Rectal smooth muscle tissue (tissue), 1 donor: ENCODE data around the gene SOX12.

Experiments used
- H3K27ac ChIP-seq: one replicate; pipeline ENCODE4 v1.7.0; 2013; ENCODE audit warnings: low read depth, low read length, inconsistent platforms
- H3K27me3 ChIP-seq: one replicate; pipeline ENCODE4 v1.7.0; 2013; ENCODE audit warnings: low read length; ENCODE audit not compliant: control insufficient read depth, insufficient read depth
- H3K36me3 ChIP-seq: one replicate; pipeline ENCODE4 v1.7.0; 2013; ENCODE audit warnings: low read length; ENCODE audit not compliant: control insufficient read depth, insufficient read depth
- H3K4me1 ChIP-seq: one replicate; pipeline ENCODE4 v1.7.0; 2013; ENCODE audit warnings: low read length; ENCODE audit not compliant: control insufficient read depth, insufficient read depth
- H3K4me3 ChIP-seq: one replicate; pipeline ENCODE4 v1.7.0; 2013; ENCODE audit warnings: low read length
- H3K9ac ChIP-seq: one replicate; pipeline ENCODE4 v1.7.0; 2013; ENCODE audit warnings: low read length

SOX12 gene

GRCh38 chr20:309841-310644 is 15.3 kb upstream of the SOX12 start:
- Histone ChIP-seq H3K27me3 (no peaks in the 10 kb centered on the region), H3K4me1 (peaks cover 10% of the 10 kb centered on the region), H3K9ac (no peak overlapping the region), H3K4me3 (peak overlapping the region; percentile 55), H3K27ac (peak overlapping the region; percentile 74), H3K36me3 (no peaks in the 10 kb centered on the region)

DNA sequence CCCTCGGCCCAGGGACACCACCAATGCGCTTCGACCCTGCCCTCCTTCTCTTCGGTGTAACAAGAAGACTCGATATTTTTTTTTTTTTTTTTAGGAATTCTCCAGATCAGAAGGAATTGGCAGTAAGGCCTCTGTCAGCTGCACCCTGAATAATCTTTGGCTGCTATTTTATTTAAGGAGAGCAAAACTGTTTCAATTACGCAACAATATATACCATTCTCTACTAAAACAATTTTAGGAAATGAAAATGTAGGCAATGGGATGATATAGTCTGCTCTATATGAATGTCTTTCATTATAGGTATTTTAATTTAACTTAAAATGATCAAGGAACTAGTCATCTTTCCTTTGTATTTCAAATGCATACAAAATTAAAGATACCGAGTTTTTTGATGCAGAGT is 14.7 kb upstream of the SOX12 start:
- Histone ChIP-seq H3K36me3 (no peaks in the 10 kb centered on the region), H3K27ac (peak overlapping the region; percentile 7), H3K4me1 (peaks cover 10% of the 10 kb centered on the region), H3K27me3 (no peaks in the 10 kb centered on the region), H3K9ac (no peak overlapping the region), H3K4me3 (peak overlapping the region; percentile 41)

GRCh38 chr20:311609-312008 is 13.7 kb upstream of the SOX12 start:
- H3K9ac ChIP-seq = no peak overlapping the region
- no peak overlapping the region for H3K27ac ChIP-seq
- no peaks in the 10 kb centered on the region for H3K27me3 ChIP-seq
- H3K36me3 ChIP-seq = no peaks in the 10 kb centered on the region
- H3K4me3 ChIP-seq = no peak overlapping the region
- H3K4me1 ChIP-seq = peaks cover 10% of the 10 kb centered on the region

DNA sequence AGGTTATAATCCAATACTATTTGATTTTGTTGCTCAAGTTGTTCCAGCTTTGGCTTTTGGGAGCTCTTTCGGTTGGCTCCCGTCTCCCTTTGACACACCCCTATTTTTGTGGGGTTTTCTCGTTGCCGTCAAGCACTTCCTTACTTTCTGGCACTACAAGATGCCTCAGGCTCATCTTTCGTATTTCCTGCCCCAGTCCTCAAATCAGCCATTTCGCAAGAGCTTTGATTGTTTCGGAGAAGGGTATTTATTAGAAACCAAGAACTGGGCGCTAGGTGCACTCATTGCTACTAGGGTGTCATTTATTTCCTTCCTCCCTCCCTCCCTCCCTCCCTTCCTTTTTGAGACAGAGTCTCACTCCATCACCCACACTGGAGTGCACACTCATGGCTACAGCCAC is 13.3 kb upstream of the SOX12 start:
- H3K9ac ChIP-seq = no peak overlapping the region
- H3K36me3 ChIP-seq = no peaks in the 10 kb centered on the region
- no peaks in the 10 kb centered on the region for H3K27me3 ChIP-seq
- no peak overlapping the region for H3K27ac ChIP-seq
- H3K4me3 ChIP-seq = no peak overlapping the region
- peaks cover 10% of the 10 kb centered on the region for H3K4me1 ChIP-seq

GRCh38 chr20:312866-313265 is 12.5 kb upstream of the SOX12 start:
- no peaks in the 10 kb centered on the region for H3K27me3 ChIP-seq
- H3K9ac ChIP-seq = no peak overlapping the region
- no peak overlapping the region for H3K27ac ChIP-seq
- no peak overlapping the region for H3K4me3 ChIP-seq
- H3K36me3 ChIP-seq = no peaks in the 10 kb centered on the region
- H3K4me1 ChIP-seq = peaks cover 10% of the 10 kb centered on the region

DNA sequence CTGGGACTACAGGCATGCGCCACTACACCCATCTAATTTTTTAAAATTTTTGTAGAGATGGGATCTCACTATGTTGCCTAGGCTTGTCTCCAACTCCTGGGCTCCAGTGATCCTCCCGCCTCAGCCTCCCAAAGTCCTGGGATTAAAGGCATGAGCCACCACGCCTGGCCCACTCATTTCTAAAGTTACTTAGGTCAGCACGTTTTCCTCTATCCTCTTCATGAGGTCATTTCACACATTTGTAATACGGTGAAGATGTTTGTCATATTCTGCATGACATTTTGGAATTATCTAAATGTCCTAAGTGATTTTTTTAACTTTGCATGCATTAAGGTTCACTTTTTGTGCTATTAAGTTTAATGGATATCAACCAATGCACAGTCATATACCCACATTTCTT is 11.9 kb upstream of the SOX12 start:
- no peaks in the 10 kb centered on the region for H3K27me3 ChIP-seq
- no peak overlapping the region for H3K4me3 ChIP-seq
- H3K9ac ChIP-seq = no peak overlapping the region
- no peak overlapping the region for H3K27ac ChIP-seq
- H3K36me3 ChIP-seq = no peaks in the 10 kb centered on the region
- H3K4me1 ChIP-seq = peaks cover 10% of the 10 kb centered on the region

DNA sequence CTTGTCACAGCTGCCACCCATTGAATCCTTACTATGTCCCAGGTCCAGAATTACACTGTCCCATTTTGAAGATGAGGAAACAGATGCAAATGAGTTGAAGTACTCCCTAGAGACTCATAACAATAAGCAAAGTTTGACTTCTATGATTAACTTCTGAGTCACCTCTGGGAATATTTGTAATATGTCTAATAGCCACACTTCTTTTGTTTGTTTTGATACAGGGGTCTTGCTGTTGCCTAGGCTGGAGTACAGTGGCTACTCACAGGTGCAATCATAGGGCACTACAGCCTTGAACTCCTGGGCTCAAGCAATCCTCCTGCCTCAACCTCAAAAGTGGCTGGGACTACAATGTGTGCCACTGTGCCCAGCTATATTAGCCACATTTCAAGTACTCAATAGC is 11.4 kb upstream of the SOX12 start:
- H3K27me3 ChIP-seq = no peaks in the 10 kb centered on the region
- peaks cover 10% of the 10 kb centered on the region for H3K4me1 ChIP-seq
- no peaks in the 10 kb centered on the region for H3K36me3 ChIP-seq
- H3K9ac ChIP-seq = no peak overlapping the region
- no peak overlapping the region for H3K4me3 ChIP-seq
- H3K27ac ChIP-seq = no peak overlapping the region

GRCh38 chr20:316316-317068 is 8.9 kb upstream of the SOX12 start:
- no peaks in the 10 kb centered on the region for H3K36me3 ChIP-seq
- H3K4me3 ChIP-seq = no peak overlapping the region
- no peak overlapping the region for H3K27ac ChIP-seq
- H3K9ac ChIP-seq = no peak overlapping the region
- H3K27me3 ChIP-seq = no peaks in the 10 kb centered on the region
- no peaks in the 10 kb centered on the region for H3K4me1 ChIP-seq

GRCh38 chr20:324177-325044 is 941 bp upstream of the SOX12 start:
- H3K27ac ChIP-seq = peak overlapping the region; percentile 77
- H3K4me3 ChIP-seq = peak overlapping the region; percentile 81
- H3K9ac ChIP-seq = peak overlapping the region; percentile 36
- no peaks in the 10 kb centered on the region for H3K36me3 ChIP-seq
- peaks cover 3% of the 10 kb centered on the region for H3K4me1 ChIP-seq
- H3K27me3 ChIP-seq = no peaks in the 10 kb centered on the region

- no peaks in the 10 kb centered on the region for H3K36me3 ChIP-seq
- H3K4me1 ChIP-seq = peaks cover 3% of the 10 kb centered on the region
- H3K27me3 ChIP-seq = no peaks in the 10 kb centered on the region
- H3K9ac ChIP-seq = peak overlapping the region; percentile 49
- peak overlapping the region; percentile 92 for H3K27ac ChIP-seq
- peak overlapping the region; percentile 79 for H3K4me3 ChIP-seq
Measured at GRCh38 chr20:325889-326644, 715 bp downstream of the SOX12 start.

GRCh38 chr20:326645-327185 is 1.4 kb downstream of the SOX12 start:
- no peaks in the 10 kb centered on the region for H3K36me3 ChIP-seq
- H3K27ac ChIP-seq = peak overlapping the region; percentile 92
- H3K4me3 ChIP-seq = peak overlapping the region; percentile 79
- peaks cover 3% of the 10 kb centered on the region for H3K4me1 ChIP-seq
- H3K9ac ChIP-seq = peak overlapping the region; percentile 26
- H3K27me3 ChIP-seq = no peaks in the 10 kb centered on the region
